Measurements from ENCODE around the gene ZGPAT. TPM values are rescaled to one million over a fixed set of nuclear protein-coding genes. Genes with fewer than 3 reads are reported as not detected.
"Not testable (repeated sequence)": the region's sequence is repeated elsewhere in the genome, so short reads cannot be mapped to it uniquely, and the experiment has no call there.

Gene ZGPAT
- total RNA-seq: 46.5 and 50.4 TPM in 2 replicates

GRCh38 chr20:63707558-63708300 is at the start of gene ZGPAT, which contains the start of gene ARFRP1:
Gene ZGPAT, plus strand, starts transcription at chr20:63708039. Its CDS starts 542 bp downstream, at chr20:63708581.
Gene ARFRP1, minus strand, starts transcription at chr20:63707976. Its CDS starts 885 bp downstream, at chr20:63707091.
- intact Hi-C loops (cut with micrococcal nuclease): loop anchor here (1.0 to 5.0 kb wide), 12 partner anchors 9 to 413 kb away; partner anchors contain the start of genes PRPF6, RTEL1, TCEA2 and TPD52L2

GRCh38 chr20:63658749-63659187 is 49.1 kb upstream of the ZGPAT start:
- intact Hi-C loops (cut with micrococcal nuclease): loop anchor here (1.0 to 10.0 kb wide), 13 partner anchors 16 to 724 kb away; partner anchors contain the start of genes ARFRP1, GID8, GMEB2 and PRPF6

GRCh38 chr20:63659370-63659769 is 48.5 kb upstream of the ZGPAT start:
- intact Hi-C loops (cut with micrococcal nuclease): loop anchor here (2.0 to 10.0 kb wide), 3 partner anchors 71 to 725 kb away; partner anchors contain the start of genes GID8 and YTHDF1

- intact Hi-C loops (cut with micrococcal nuclease): not testable (repeated sequence)
Measured at GRCh38 chr20:63660174-63660573, 47.7 kb upstream of the ZGPAT start.

GRCh38 chr20:63660622-63661021 is 47.2 kb upstream of the ZGPAT start:
- intact Hi-C loops (cut with micrococcal nuclease): no loop called here

GRCh38 chr20:63661108-63661507 is 46.7 kb upstream of the ZGPAT start:
- intact Hi-C loops (cut with micrococcal nuclease): no loop called here

- intact Hi-C loops (cut with micrococcal nuclease): no loop called here
Measured at GRCh38 chr20:63661959-63662812, 45.7 kb upstream of the ZGPAT start.

GRCh38 chr20:63662813-63663189 is 45.0 kb upstream of the ZGPAT start:
- intact Hi-C loops (cut with micrococcal nuclease): no loop called here

GRCh38 chr20:63663332-63664066 is 44.3 kb upstream of the ZGPAT start:
- intact Hi-C loops (cut with micrococcal nuclease): no loop called here

- intact Hi-C loops (cut with micrococcal nuclease): no loop called here
Measured at GRCh38 chr20:63664143-63664851, 43.5 kb upstream of the ZGPAT start.

GRCh38 chr20:63664861-63665594 is 42.8 kb upstream of the ZGPAT start:
- intact Hi-C loops (cut with micrococcal nuclease): no loop called here

- intact Hi-C loops (cut with micrococcal nuclease): no loop called here
Measured at GRCh38 chr20:63665708-63666107, 42.1 kb upstream of the ZGPAT start.

- intact Hi-C loops (cut with micrococcal nuclease): no loop called here
Measured at GRCh38 chr20:63667858-63668257, 40.0 kb upstream of the ZGPAT start.

- intact Hi-C loops (cut with micrococcal nuclease): no loop called here
Measured at GRCh38 chr20:63668351-63668750, 39.5 kb upstream of the ZGPAT start.

GRCh38 chr20:63671695-63672094 is 36.1 kb upstream of the ZGPAT start:
- intact Hi-C loops (cut with micrococcal nuclease): not testable (repeated sequence)

- intact Hi-C loops (cut with micrococcal nuclease): no loop called here
Measured at GRCh38 chr20:63672666-63673065, 35.2 kb upstream of the ZGPAT start.

GRCh38 chr20:63673951-63674350 is 33.9 kb upstream of the ZGPAT start:
- intact Hi-C loops (cut with micrococcal nuclease): no loop called here

GRCh38 chr20:63675681-63676368 is 32.0 kb upstream of the ZGPAT start:
- intact Hi-C loops (cut with micrococcal nuclease): no loop called here

- intact Hi-C loops (cut with micrococcal nuclease): no loop called here
Measured at GRCh38 chr20:63678071-63678470, 29.8 kb upstream of the ZGPAT start.
